IPS-NIHi7 (cell line): Measurements from ENCODE around the gene RAB11FIP3.

Experiments
- DNase-seq: peaks from one replicate; pipeline ENCODE4 v3.0.0; 2012; ENCODE audit warnings: mixed read lengths; ENCODE audit errors: extremely low spot score

RAB11FIP3 gene

DNA sequence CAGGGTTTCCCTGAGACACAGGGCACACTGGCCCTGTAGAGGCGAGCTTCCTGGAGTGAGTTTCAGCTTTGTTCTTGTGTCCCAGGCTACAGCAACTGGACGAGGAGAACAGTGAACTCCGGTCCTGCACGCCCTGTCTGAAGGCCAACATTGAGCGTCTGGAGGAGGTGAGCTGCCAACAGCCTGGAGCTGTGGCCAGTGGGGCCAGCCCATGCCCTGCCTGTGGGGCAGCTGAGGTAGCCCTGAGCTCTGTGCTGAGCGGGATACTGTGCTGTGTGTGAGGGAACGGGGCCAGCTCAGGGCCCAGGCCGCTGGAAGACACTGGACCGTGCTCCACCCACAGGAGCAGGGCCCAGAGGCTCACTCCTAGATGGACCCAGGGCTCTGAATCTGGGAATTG is 93.4 kb downstream of the RAB11FIP3 start:
- DNase-seq: no peak

DNA sequence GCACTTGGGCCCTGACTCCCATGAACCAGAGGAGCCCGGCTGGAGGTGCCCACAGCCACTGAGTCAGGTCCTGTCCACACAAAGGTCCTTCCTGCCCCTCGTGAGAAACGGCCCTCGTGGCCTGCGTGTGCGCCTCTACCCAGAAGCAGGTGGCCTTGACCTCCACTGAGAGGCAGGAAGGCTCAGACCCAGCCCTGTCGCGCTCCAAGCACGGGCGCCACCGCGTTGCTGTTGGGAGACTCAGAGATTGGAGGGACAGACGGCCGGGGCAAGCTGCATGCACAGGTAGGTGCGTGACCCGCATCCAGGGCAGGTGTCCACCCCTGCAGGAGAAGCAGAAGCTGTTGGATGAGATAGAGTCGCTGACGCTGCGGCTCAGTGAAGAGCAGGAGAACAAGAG is 94.0 kb downstream of the RAB11FIP3 start:
- DNase-seq: no peak

DNA sequence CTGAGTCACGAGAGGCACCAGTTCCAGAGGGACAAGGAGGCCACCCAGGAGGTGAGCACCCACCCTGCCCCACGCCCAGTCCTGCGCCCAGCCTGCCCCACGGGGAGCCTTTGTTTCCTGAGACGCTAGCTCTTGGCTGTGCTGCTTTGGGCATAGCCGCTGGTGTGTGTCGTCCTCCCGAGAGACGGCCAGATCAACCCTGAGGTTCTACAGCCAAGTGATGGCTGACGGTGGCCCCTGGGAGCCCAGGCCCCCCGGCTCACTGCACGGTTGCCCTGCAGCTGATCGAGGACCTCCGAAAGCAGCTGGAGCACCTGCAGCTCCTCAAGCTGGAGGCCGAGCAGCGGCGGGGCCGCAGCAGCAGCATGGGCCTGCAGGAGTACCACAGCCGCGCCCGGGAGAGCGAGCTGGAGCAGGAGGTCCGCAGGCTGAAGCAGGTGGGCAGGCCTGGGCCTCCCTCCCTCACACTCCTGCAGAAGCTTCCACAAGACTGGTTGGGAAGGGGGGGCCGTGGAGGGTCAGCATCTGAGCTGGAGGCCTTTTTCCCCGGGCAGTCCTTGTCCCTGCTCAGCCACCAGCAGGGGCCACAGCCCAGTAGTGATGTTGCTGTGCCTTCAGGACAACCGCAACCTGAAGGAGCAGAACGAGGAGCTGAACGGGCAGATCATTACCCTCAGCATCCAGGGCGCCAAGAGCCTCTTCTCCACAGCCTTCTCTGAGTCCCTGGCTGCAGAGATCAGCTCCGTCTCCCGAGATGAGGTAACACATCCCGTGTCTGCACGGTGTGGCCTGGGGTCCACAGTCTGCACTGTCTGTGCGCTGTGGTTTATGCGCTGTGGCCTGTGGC is 94.6 kb downstream of the RAB11FIP3 start:
- no peak for DNase-seq

DNA sequence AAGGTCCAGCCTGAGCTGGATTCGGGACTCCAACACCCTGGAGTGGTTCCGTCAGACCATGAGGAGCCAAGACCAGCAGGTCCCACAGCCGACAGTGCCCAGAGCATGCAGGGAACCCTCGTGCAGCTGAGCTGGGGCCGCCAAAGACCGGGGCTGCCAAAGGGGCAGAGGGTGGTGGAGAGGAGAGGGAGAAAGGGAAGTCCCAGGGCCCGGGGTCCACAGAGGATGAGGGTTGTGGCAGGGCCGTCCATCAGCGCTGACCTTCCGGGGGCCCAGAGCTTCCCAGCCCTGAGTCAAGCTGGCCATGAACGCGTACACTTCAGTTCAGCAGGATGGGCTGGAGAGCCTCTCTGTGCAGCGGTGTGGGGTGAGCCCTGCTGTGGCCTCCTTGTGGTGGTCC is 95.4 kb downstream of the RAB11FIP3 start:
- DNase-seq: no peak

DNA sequence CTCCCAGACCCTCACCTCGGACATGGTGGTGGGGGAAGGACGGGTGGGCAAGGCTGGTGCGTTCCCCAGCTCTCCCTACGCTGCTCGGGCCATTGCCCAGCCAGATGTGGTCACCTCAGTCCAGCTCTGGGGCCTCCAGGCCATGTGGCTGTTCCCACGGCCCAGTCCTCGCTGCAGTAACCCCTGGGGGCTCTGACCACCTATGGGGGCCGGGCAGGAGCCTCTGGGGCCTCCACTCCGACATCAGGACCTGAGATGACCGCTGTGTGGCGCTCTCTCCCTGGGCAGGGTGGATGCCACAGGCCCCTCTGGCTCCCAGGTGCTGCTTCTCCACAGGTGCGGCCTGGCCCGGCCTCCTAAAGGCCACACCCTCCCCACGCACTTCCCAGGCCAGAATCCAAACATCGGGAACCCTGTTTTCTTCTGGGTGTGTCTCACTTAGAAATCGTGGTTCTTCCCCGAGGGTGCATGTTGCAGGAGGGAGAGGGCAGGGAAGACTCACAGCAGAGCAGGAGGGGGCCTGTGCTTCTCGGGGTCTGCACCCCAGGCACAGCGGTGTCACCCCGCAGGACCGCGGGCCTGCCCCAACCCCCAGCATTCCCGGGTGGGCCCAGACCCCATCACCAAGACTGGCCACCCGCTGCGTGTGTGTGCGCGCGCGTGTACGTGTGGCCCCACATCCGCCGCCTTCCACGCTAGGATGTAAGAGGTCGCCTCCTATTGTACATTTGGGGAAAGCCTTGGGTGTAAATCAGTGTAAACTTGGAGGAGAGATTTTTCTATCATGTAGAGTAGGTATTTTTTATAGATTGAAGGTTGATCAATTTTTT is 96.1 kb downstream of the RAB11FIP3 start:
- peak; percentile 86 for DNase-seq

DNA sequence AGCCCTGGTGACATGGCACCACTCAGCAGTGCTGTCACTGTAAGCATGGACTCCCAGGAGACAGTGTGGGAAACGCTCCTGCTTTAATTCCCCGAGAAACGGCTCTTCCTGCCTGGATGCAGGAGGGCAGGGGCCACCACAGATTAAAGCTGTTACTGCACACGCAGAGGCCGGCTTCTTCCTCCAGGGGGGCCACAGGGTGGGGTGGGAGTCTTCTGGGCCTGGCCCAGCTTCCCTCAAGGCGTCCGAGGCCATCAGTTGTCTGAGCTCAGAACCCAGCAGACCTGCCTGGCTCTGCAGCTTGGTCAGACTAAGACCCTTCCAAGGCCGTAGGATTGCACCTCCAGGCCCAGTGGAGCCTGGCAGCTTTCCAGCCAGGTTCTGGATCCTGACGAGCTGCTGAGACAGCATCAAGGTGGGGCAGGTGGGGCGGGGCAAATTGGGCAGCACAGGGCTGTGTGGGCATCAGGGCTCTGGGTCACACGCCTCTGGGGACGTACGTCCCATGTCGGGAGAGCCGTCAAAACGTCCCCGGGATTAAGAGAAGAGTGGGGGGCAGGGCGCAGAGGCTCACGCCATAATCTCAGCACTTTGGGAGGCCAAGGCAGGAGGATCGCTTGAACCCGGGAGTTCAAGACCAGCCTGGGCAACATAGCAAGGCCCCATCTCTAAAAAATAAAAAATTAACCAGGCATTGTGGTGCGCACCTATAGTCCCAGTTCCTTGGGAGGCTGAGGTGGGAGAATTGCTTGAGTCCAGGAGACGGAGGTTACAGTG is 97.1 kb downstream of the RAB11FIP3 start:
- DNase-seq: no peak

DNA sequence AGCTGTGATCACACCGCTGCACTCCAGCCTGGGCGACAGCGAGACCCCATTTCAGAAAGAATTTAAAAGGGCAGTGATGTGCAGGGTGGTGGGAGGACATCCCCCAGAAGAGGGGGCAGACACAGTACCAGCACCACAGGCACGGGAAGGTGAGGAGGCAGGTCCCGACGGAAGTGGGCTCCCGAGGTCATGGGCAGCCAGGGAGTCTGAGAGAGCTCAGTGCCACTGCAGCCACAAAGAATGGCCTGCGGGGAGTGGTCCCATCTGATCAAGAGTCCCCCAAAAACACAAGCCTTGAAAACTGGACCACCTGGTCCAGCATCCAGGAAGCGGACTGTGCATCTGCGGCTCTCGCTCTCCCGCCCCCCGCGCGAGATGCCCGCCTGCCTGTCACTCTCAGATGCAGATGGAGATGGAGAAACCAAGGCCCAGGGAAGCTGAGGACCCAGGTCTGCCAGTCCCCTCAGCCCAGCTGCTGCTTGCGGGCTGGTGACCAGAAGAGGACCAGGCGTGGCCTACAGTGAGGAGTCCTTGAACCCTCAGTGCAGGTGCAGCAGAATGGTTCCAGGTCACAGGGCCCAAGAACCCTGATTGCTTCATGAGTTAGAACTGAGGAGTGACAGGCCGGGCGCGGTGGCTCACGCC is 97.8 kb downstream of the RAB11FIP3 start:
- DNase-seq: no peak

DNA sequence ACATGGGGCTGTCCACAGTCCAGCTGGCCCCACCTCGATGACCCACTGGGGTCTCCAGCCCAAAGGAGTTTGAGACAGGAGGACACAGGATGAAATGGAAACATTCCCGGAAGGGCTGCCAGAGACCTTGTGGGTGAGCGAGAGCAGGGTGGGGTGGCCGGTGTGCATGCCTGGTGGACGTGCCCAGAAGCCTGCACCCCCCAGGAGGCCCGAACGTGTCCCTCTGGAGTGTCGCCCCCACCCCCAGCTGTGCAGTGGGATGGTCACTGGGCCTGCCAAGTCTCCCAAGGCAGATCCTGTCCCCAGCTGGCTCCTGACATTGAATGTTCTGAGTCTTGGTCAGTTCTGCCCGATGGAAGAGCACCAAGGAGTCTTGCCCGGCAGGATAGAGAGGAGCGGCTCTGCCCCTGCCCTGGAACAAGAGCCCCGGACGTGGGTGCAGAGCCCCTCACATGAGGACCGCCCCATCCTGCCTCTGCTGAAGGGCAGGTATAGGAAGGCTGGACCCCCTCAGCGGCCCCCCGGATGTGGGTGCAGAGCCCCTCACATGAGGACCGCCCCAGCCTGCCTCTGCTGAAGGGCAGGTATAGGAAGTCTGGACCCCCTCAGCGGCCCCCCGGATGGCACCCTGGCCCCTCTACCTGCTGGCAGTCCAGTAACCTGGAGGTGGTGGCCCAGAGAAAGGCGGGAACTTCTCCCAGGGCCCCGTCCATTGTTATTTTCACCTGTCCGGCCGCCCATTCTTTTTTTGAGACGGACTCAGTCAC is 99.0 kb downstream of the RAB11FIP3 start:
- DNase-seq: no peak

DNA sequence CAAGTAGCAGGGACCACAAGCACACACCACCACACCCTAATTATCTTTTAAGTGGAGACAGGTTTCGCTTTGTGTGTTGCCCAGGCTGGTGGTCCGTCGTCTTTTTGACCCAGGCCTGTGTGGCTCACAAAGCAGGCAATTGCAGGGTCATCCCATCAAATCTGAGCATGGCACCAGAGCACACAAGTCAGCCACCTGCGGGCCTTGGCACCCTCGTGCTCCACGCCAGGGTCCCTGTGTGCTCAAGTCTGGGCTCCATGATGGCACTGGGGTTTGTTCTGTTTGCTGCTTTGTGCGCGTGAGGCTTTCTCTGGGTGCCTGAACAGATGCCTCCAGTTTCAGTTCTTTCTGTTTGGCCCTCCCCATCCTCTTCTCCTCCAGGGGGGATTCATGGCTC is 99.7 kb downstream of the RAB11FIP3 start:
- no peak for DNase-seq

DNA sequence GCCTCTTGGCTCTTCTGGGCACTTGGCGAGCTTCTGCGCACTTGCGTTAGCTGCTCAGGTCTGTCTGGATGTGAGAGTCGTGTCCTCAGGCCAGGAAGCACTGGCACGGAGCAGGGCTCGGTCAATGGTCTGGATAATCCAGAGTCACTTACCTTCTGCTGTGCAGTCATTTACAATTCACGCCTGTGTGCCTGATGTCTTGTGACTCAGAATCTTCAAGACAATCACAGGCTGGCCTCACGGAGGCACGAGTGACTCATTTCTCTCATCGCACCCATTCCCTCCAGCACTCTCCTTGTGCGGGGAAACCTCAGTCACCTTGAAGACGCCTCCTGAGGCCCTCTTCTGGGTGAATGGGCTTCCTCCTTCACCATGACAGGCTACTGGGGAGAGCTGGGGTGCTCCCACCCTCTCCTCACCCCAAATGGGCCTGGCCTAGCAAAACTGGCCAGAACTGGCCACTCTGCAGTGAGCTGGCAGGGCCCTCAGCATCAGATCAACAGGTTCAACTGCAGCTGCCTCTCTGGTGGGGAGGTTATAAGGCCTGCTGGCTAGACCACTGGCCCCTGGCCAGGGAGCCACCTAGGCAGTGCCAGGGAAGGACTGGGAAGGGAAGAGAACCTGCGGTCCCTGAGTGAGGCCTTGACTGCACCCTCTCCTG is 100.2 kb downstream of the RAB11FIP3 start:
- no peak for DNase-seq

DNA sequence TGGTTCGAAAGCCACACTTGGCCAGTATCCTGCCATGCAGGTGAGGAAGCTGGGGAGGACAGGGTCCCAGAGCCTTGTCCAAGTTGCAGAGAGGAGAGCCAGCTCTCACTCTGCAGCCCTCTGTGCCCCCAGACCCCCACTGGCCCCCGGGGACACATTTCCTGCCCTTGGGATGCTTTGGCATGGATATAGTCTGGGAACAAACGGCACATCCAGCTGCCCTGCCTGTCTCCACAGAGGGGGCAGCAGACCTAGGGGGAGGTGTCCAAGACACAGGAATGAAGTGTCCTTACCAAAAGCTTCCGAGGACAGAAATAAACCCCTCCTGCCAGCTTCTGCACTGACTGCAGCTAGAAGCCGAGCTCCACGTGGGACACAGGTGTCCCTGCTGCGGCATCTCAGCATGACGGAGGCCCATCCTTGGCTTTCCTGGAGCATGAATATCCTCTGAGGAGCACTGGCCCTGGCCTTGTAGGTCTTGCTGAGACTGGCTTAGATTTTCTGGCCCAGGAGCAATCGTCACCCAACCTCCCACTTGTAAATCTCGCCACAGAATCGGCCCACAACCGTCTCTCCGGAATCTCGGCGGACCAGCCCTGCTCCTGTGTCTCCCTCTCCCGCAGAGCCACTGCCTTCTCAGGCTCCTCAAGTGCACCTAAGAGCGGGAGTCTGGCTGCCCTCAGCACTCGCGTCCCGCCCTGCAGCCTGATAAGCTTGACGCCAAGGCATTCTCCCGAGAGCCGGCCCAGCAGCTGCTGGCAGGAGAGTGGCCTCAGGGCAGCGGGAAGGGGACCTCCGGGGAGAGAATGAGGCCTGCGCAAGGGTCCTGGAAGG is 100.9 kb downstream of the RAB11FIP3 start:
- DNase-seq: peak; percentile 58

DNA sequence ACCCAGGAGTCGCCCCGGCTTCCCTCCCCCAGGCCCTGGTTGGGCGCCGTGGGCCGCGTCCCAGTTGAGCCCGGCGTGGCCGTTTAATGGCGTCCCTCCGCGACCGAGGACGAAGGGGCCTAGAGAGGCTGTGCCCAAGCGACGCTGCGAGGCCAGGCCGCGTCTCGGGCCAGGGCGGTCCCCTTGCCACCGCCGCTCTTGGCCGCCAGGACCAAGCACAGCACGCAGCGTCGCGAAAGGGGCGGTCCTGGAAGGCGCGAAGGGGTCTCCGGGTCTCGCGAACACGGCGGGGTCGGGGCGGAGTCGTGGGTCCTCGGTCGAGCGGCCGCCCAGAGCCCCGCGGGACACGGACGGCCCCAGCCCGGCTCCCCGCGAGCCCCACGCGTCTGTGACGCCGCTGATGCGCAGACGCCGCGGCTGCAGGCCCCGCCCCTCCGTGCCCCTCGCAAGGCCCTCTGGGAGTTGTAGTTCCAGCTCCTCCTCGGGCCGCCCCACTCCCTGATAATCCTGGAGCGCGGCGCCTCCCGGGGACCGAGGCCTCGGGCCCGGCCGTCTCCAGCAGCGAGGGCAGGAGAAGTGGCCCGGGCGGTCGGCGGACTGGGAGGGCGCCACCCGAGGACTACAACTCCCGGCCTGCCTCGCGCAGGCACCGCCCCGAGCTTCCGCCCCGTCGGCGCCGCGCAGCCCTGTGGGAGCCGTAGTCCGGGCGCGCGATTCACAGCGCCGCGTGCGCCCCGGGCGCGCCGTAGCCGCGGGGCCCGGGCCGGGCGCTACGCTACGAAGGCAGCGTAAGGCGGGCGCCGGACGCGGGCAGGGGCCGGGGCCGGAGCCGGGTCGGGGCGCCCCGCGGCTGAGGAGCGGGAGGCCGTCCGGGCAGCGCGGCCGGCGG is 101.8 kb downstream of the RAB11FIP3 start, which contains the start of gene CAPN15:
Gene CAPN15, plus strand, starts transcription at position 698 of the 889 bp plus-strand sequence. CDS start 19,127 bp downstream, outside the sequence.
- DNase-seq: peak; percentile 90

DNA sequence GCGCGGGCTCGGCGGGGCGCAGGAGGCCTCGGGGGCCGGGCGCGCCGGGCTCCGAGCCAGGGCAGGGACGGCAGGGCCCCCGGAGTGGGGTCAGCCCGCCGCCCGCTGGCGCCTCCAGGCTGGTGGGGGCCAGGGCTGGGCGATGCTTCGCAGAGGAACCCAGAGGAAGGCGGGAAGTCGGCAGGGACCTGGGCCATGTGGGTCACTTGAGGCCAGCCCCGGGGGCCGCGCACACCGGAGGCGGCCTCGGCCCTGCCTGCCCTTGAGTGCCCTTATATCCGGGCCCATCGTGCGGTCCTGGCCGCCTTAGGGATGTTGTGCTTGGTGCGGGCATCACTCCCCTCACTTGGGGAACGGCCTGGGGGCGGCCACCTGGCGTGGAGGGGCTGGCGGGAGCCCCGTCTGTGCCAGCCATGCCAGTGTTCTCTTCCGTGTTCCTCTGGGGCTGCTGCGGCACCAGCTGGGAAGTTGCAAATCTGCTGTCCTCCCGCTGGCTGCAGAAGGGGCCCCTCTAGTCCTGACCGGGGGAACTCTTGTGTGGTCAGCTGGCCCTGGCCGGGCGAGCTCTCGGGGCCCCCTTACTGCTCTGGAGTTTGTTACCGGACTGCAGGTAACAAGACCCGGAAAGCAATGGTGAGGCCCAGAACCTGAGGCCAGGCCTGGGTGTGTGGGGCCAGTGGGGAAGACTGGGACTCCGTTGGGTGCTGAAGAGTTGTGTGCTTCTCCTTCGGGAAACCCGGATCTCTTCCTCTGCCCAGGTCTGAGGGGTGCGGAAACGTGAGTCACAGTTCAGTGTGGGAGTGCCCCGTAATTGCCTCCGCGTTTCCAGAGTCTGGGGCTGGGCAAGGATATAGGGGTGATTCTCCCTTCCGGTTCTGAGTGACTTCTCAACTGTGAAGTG is 102.9 kb downstream of the RAB11FIP3 start:
- DNase-seq: no peak

DNA sequence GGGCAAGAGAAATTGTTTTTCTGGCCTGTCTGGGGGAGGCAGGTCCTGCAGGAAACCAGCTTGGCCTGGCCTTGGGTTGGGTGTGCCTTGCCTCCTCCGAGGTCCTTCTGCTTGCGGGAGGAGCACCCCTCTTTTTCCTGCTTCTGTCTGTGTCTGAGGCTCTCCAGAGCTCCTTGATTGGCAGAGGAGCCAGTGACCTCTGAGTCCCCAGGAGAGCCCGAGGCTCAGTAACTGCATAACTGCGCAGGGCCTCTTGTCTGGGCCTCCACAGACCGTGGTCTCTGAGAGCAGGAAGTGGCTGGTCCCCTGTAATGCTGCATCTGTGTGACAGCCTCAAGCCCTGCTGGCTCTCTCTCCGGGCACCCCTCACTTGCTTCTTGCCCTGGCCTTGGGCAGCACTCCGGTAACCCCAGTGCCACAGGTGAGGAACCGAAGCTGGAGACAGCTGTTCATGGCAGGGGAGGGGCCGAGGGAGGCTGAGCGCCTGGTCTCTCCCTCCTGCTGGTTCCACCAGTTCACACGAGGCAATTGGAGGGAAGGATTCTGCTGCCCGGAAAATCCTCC is 103.6 kb downstream of the RAB11FIP3 start:
- no peak for DNase-seq

DNA sequence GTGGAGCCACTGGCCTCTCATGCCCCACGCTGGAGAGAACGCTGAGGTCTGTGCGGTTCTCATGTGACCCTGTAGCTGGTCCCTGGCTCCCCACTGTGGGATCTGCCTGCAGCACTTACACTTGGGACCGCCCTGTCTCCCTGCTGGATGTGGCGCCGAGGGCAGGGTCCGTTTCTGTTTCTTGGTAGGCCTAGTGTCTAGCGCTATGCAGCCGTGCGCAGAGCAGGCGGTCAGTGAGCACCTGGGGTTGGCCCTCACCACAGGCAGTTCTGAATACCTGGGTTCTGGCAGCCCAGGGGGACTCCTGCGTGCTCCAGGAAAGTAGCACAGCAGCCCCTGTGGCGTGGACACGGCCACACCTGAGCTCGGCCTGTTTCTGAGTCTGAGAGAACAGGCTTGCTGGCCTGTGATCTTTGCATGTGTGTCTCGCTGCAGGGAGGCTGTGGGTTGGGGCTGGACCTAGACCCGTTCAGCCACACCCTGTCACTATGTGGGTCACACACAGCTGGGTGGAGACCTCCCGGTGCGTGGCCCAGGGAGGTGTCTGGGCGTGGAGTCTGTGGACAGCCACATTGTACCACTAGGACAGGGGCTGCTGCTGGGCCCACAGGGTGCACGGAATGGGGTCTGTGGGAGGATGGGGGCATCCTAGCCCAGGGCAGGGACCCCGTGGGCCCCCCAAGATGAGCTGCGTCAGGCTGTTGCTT is 104.8 kb downstream of the RAB11FIP3 start:
- no peak for DNase-seq

DNA sequence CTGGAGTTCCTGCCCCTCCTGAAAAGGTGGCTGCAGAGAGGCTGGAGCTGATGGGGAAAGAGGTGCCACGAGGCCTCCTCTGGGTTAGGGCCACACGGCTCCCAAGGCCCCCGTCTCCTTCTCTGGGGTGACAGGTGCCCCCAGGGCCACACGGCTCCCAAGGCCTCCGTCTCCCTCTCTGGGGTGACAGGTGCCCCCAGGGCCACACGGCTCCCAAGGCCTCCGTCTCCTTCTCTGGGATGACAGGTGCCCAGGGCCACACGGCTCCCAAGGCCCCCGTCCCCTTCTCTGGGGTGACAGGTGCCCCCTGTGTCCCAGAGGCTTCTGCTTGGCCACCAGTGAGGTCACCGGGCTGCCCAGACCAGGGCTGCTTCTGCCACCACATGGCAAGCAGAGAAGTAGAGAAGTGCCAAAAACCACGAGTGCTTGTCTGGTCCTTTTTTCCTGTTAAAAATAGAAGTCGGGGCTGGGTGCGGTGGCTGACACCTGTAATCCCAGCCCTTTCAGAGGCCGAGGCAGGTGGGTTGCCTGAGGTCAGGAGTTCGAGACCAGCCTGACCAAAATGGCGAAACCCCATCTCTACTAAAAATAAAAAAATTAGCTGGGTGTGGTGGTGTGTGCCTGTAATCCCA is 106.2 kb downstream of the RAB11FIP3 start:
- no peak for DNase-seq
